Measurements from ENCODE around the gene VSIG1. TPM values are rescaled to one million over a fixed set of nuclear protein-coding genes. Genes with fewer than 3 reads are reported as not detected.
A peak's percentile ranks its signal among the peaks of the same experiment; 100 is the strongest.

Gene VSIG1
- total and polyA plus RNA-seq, 2 of the 8 experiments (the other 6 are each of a cell fraction or from before 2014, with no cell fraction given) = 2.2 to 2.9 TPM

GRCh38 chrX:108105473-108105872 is 60.6 kb downstream of the VSIG1 start:
- Histone ChIP-seq H3K23me2 (ENCODE audit: low read depth, low read length) (no peaks in the 10 kb centered on the region), H3K27me3 (replicated peaks in 1 of 4; ENCODE audit: control insufficient read depth in 3 of 4, extremely low read depth in 1 of 4, insufficient read depth in 3 of 4, low read length in 3 of 4) (no peaks in the 10 kb centered on the region), H4K91ac (replicated peaks; ENCODE audit: insufficient read length, low read length) (no peak overlapping the region), H4K20me1 (replicated peaks in 1 of 2; ENCODE audit: control insufficient read depth in 1 of 2, insufficient read depth in 2 of 2, low read length in 2 of 2) (no peaks in the 10 kb centered on the region), H3K4ac (replicated peaks; ENCODE audit: insufficient read length, low read depth, low read length) (no peak overlapping the region), H3K14ac (ENCODE audit: insufficient read length) (no peak overlapping the region), H2BK15ac (ENCODE audit: low read length) (no peak overlapping the region), H3K23ac (ENCODE audit: insufficient read length) (no peak overlapping the region), H3K9me3 (ENCODE audit: insufficient read depth in 2 of 2, low read depth in 1 of 2, low read length in 1 of 2) (no peaks in the 10 kb centered on the region), H2BK12ac (ENCODE audit: low read depth, low read length) (no peak overlapping the region), H2AFZ (ENCODE audit: low read length) (peak overlapping the region; percentile 53; the same call in 1 of the 2 replicates), H3K36me3 (ENCODE audit: control insufficient read depth in 2 of 4, insufficient read depth in 4 of 4, low read length in 3 of 4) (no peaks in the 10 kb centered on the region), H3K27ac (ENCODE audit: low read depth, low read length) (no peak overlapping the region), H4K5ac (ENCODE audit: insufficient read length, low read depth, low read length) (no peak overlapping the region), H4K8ac (ENCODE audit: extremely low read depth, insufficient read depth, low read length) (no peak overlapping the region), H2BK5ac (ENCODE audit: low read depth, low read length) (no peak overlapping the region), H3K4me3 (ENCODE audit: extremely low read depth in 1 of 4, insufficient read depth in 2 of 4, low read depth in 3 of 4, low read length in 4 of 4) (no peak overlapping the region), H2AK5ac (ENCODE audit: low read depth, low read length) (no peak overlapping the region), H3K4me1 (replicated peaks in 1 of 4; ENCODE audit: control insufficient read depth in 3 of 4, insufficient read depth in 4 of 4, low read length in 3 of 4) (no peaks in the 10 kb centered on the region), H3K79me2 (ENCODE audit: control insufficient read depth in 1 of 2, insufficient read depth in 2 of 2, low read length in 2 of 2) (no peaks in the 10 kb centered on the region), H2BK120ac (replicated peaks; ENCODE audit: low read depth, low read length) (no peak overlapping the region), H3K79me1 (ENCODE audit: low read depth, low read length) (no peaks in the 10 kb centered on the region), H3K56ac (replicated peaks; ENCODE audit: insufficient read length, low read depth, low read length) (no peak overlapping the region), H3K9ac (replicated peaks in 1 of 4; ENCODE audit: extremely low read depth in 1 of 4, low read depth in 3 of 4, low read length in 3 of 4) (no peak overlapping the region), H3K18ac (ENCODE audit: extremely low read depth, low read length) (no peak overlapping the region), H2BK20ac (ENCODE audit: low read length) (no peak overlapping the region), H3K4me2 (ENCODE audit: insufficient read depth in 1 of 2, low read depth in 2 of 2, low read length in 2 of 2) (no peak overlapping the region)
- FAIRE-seq = peak; percentile 86
- ChIA-PET POLR2A (ENCODE audit: partially characterized antibody) (no interaction called here), CTCF (ENCODE audit: partially characterized antibody) (interaction anchor here (1.8 kb wide), 1 partner anchor 34 kb away, joined by 6 read pairs; no protein-coding TSS in a partner anchor)
- DNase-seq (ENCODE audit: low read depth in 1 of 2, low spot score in 2 of 2) = no peak
- TF ChIP-seq GABPA (IDR thresholded peaks at IDR 0.05; ENCODE audit: borderline replicate concordance, insufficient read depth, low read length) (no peak), YY1 (IDR thresholded peaks at IDR 0.05; ENCODE audit: low read depth, low read length) (no peak), CBX5 (IDR thresholded peaks at IDR 0.05; ENCODE audit: low read depth, low read length) (no peak), CTCF (IDR thresholded peaks at IDR 0.05; ENCODE audit: control extremely low read depth in 1 of 3, insufficient read depth in 1 of 3, low read depth in 1 of 3, low read length in 3 of 3) (no peak), BRCA1 (IDR thresholded peaks at IDR 0.05; ENCODE audit: low read depth, low read length) (no peak), EZH2 (IDR thresholded peaks at IDR 0.05; ENCODE audit: low read depth, low read length, severe bottlenecking) (no peak), POLR2AphosphoS5 (IDR thresholded peaks at IDR 0.05; ENCODE audit: low read depth, low read length) (no peak), RXRA (IDR thresholded peaks at IDR 0.05; ENCODE audit: insufficient read depth, low read depth, low read length) (no peak), CBX8 (IDR thresholded peaks at IDR 0.05; ENCODE audit: borderline replicate concordance, low read depth, low read length) (no peak), SRF (IDR thresholded peaks at IDR 0.05; ENCODE audit: low read depth, low read length) (no peak), CEBPB (IDR thresholded peaks at IDR 0.05; ENCODE audit: low read depth, low read length) (no peak), NRF1 (IDR thresholded peaks at IDR 0.05; ENCODE audit: low read depth, low read length) (no peak), FOSL1 (IDR thresholded peaks at IDR 0.05; ENCODE audit: insufficient read depth, low read depth, low read length) (no peak), ASH2L (IDR thresholded peaks at IDR 0.05; ENCODE audit: low read length) (no peak)
